CD4-positive, alpha-beta T cell (primary cell): ENCODE data around the gene ADGRE2. TPM values are rescaled to one million over a fixed set of nuclear protein-coding genes. Genes with fewer than 3 reads are reported as not detected.

Source experiments
- ATAC-seq: fragments of 200-7000 bp; cut with Tn5 transposase; one replicate; pipeline ENCODE4 v1.10.0; 2022; ENCODE audit warnings: mild to moderate bottlenecking; ENCODE audit not compliant: poor library complexity
- CTCF ChIA-PET: fragments of 350-600 bp; sonication (Branson Sonifier 250); formaldehyde crosslinking; loops from one replicate; lab custom pipeline; 2021; ENCODE audit warnings: antibody characterized with exemption, inconsistent platforms; lab: Charles Lee
- POLR2A ChIA-PET: fragments of 350-600 bp; sonication (Branson Sonifier 250); formaldehyde crosslinking; loops from one replicate; lab custom pipeline; 2021; ENCODE audit warnings: antibody characterized with exemption, inconsistent platforms; lab: Charles Lee
- DNase-seq, 14 experiments: peaks; one replicate each; pipeline ENCODE4 v3.0.0-alpha.2; 2013 to 2020; ENCODE audit warnings: mixed read lengths in 2 of 14
- H3K27ac ChIP-seq, 2 donors: one replicate each; pipeline versions ENCODE4 v1.5.1 to v1.7.0; 2013; ENCODE audit warnings: low read length in 2 of 2, low read depth in 1 of 2, mild to moderate bottlenecking in 1 of 2
- H3K27me3 ChIP-seq, 2 experiments: 1 replicate in 1 of 2; 2 replicates in 1 of 2; pipeline versions ENCODE4 v1.6.1 to v1.7.0; 2013; ENCODE audit warnings: low read length in 2 of 2, control low read depth in 1 of 2, mild to moderate bottlenecking in 1 of 2, moderate library complexity in 1 of 2; ENCODE audit not compliant: insufficient read depth in 2 of 2, control insufficient read depth in 1 of 2
- H3K36me3 ChIP-seq: one replicate; pipeline ENCODE4 v1.6.1; 2013; ENCODE audit warnings: low read length, control low read depth; ENCODE audit not compliant: insufficient read depth
- H3K4me1 ChIP-seq: one replicate; pipeline ENCODE4 v1.6.1; 2013; ENCODE audit warnings: low read length, control low read depth; ENCODE audit not compliant: insufficient read depth
- H3K4me3 ChIP-seq: one replicate; pipeline ENCODE4 v1.5.1; 2013; ENCODE audit warnings: mild to moderate bottlenecking, low read length, moderate library complexity
- H3K9me3 ChIP-seq, 2 experiments: 1 replicate in 1 of 2; 2 replicates in 1 of 2; pipeline versions ENCODE4 v1.6.1 to v1.7.0; 2013; ENCODE audit warnings: low read length in 2 of 2, mild to moderate bottlenecking in 2 of 2, control low read depth in 1 of 2, moderate library complexity in 1 of 2; ENCODE audit not compliant: control insufficient read depth in 1 of 2, insufficient read depth in 1 of 2
- H3K27ac Mint-ChIP-seq: one replicate; pipeline ENCODE4 v1.8.0; 2020; ENCODE audit warnings: mixed read lengths
- H3K27me3 Mint-ChIP-seq: one replicate; pipeline ENCODE4 v1.8.0; 2021; ENCODE audit warnings: mixed read lengths
- H3K36me3 Mint-ChIP-seq: one replicate; pipeline ENCODE4 v1.8.0; 2021; ENCODE audit warnings: low read depth, mixed read lengths
- H3K4me1 Mint-ChIP-seq: one replicate; pipeline ENCODE4 v1.8.0; 2021; ENCODE audit warnings: low read depth, mixed read lengths
- H3K4me3 Mint-ChIP-seq: one replicate; pipeline ENCODE4 v1.8.0; 2020; ENCODE audit warnings: mild to moderate bottlenecking, mixed read lengths
- H3K9me3 Mint-ChIP-seq: one replicate; pipeline ENCODE4 v1.8.0; 2020; ENCODE audit warnings: mixed read lengths
- intact Hi-C, 2 experiments: fragments of 100-400 bp; cut with DNase I in 1 of 2; cut with micrococcal nuclease in 1 of 2; formaldehyde crosslinking; loops; one replicate each; pipeline versions ENCODE4 v1.15.1 to v1.9.0; 2023 to 2025; cut with DNase I, micrococcal nuclease
- total RNA-seq, 174 experiments: library from RNA in 2 of 174; stranded (reverse) in 2 of 174; gene quantifications; one replicate each; pipeline ENCODE4 v1.2.3 and lab custom pipeline; 2021 to 2026
- TF ChIP-seq, protein P1 (sequence below): fragments of 200-600 bp; IDR thresholded peaks from one replicate; pipeline ENCODE4 v1.8.0; 2022; ENCODE audit warnings: antibody characterized with exemption, mild to moderate bottlenecking

ADGRE2 gene
- total RNA-seq, 2 experiments from 2014 or later = 3.0 to 3.8 TPM

DNA sequence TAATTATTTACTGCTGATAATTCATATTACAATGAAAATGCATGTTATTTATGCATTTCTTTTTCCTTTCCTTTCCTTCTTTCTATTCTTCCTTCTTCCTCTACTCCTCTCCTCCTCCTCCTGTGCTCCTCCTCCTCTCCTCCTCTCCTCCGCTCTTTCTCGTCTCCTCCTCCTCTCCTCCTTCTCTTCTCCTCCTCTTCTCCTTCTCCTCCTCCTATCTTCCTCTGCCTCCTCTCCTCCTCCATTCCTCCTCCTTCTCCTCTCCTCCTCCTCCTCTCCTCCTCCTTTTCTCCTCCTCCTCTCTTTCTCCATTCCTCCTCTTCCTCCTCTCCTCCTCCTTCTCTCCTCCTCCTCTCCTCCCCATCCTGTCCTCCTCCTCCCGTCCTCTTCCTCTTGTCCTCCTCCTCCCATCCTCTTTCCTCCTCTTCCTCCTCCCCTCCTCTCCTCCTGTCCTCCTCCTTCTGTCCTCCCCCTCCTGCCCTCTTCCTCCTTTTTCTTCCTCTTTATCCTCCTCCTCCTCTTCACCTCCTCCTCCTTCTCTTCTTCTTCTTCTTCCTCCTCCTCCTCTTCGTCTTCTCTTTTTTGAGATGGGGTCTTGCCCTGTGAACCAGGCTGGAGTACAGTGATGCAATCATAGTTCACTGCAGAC, 14.7 kb downstream of the ADGRE2 start:
- ChIA-PET CTCF (no interaction called here), POLR2A (no interaction called here)
- no peak overlapping the region for H3K27ac Mint-ChIP-seq
- H3K4me3 Mint-ChIP-seq = no peak overlapping the region
- H3K9me3 ChIP-seq = peaks cover 0 to 9% of the 10 kb centered on the region in 2 experiments
- peaks cover 3% of the 10 kb centered on the region for H3K9me3 Mint-ChIP-seq
- H3K27ac ChIP-seq = no peak overlapping the region
- H3K4me1 Mint-ChIP-seq = no peaks in the 10 kb centered on the region
- ATAC-seq (no peak), DNase-seq (no peak)
- H3K27me3 Mint-ChIP-seq = peaks cover 22% of the 10 kb centered on the region
- TF ChIP-seq, protein P1, sequence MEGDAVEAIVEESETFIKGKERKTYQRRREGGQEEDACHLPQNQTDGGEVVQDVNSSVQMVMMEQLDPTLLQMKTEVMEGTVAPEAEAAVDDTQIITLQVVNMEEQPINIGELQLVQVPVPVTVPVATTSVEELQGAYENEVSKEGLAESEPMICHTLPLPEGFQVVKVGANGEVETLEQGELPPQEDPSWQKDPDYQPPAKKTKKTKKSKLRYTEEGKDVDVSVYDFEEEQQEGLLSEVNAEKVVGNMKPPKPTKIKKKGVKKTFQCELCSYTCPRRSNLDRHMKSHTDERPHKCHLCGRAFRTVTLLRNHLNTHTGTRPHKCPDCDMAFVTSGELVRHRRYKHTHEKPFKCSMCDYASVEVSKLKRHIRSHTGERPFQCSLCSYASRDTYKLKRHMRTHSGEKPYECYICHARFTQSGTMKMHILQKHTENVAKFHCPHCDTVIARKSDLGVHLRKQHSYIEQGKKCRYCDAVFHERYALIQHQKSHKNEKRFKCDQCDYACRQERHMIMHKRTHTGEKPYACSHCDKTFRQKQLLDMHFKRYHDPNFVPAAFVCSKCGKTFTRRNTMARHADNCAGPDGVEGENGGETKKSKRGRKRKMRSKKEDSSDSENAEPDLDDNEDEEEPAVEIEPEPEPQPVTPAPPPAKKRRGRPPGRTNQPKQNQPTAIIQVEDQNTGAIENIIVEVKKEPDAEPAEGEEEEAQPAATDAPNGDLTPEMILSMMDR = no peak
- no peaks in the 10 kb centered on the region for H3K4me1 ChIP-seq
- H3K36me3 ChIP-seq = peaks cover 2% of the 10 kb centered on the region
- no peak overlapping the region for H3K4me3 ChIP-seq
- intact Hi-C loops = no loop called here
- peaks cover 0 to 7% of the 10 kb centered on the region in 2 experiments for H3K27me3 ChIP-seq
- H3K36me3 Mint-ChIP-seq = peaks cover 4% of the 10 kb centered on the region

DNA sequence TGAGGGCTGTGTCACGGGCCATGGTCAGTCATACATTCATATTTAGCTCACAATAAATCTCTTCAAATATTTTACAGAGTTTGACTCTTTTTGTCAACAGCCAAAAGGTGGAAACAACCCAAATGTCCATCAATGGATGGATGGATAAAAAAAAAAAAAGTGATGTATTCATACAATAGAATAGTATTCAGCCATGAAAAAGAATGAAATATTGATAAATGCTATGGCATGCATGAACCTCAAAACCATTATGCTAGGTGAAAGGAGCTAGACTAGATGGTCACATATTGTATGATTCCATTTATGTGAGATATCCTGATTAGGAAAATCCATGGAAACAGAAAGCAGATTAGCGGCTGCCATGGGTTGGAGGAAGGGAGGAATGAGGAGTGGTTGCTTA, 16.2 kb downstream of the ADGRE2 start:
- Mint-ChIP-seq H3K9me3 (peaks cover 3% of the 10 kb centered on the region), H3K27me3 (peaks cover 22% of the 10 kb centered on the region), H3K4me3 (no peak overlapping the region), H3K36me3 (peaks cover 4% of the 10 kb centered on the region), H3K27ac (no peak overlapping the region), H3K4me1 (no peaks in the 10 kb centered on the region)
- CTCF ChIA-PET = no interaction called here
- TF ChIP-seq, protein P1 = no peak
- H3K4me3 ChIP-seq = no peak overlapping the region
- H3K27me3 ChIP-seq = peaks cover 0 to 7% of the 10 kb centered on the region in 2 experiments
- peaks cover 0 to 5% of the 10 kb centered on the region in 2 experiments for H3K9me3 ChIP-seq
- no peak overlapping the region for H3K27ac ChIP-seq
- H3K36me3 ChIP-seq = peaks cover 2% of the 10 kb centered on the region
- ATAC-seq (no peak), DNase-seq (no peak)
- no peaks in the 10 kb centered on the region for H3K4me1 ChIP-seq
- POLR2A ChIA-PET = no interaction called here
- intact Hi-C loops = no loop called here

DNA sequence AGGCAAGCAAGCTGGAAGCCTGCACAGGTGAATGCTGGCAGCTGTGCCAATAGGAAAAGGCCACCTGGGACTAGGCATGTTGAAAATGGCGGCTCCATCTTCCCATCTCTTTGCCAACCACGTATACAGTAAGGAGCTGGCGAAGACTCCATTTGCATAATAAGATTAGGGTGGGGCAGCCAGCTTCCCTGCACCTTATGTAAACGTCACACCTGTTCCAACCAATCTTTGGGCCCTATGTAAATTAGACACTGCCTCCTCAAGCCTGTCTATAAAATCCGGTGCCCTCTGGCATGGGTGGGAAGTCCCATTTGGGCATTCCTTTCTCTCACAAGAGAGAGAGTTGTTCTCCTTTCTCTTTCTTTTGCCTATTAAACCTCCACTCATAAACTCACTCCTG, 16.8 kb downstream of the ADGRE2 start:
- peaks cover 22% of the 10 kb centered on the region for H3K27me3 Mint-ChIP-seq
- H3K4me1 Mint-ChIP-seq = no peaks in the 10 kb centered on the region
- TF ChIP-seq, protein P1 = no peak
- peaks cover 4% of the 10 kb centered on the region for H3K36me3 Mint-ChIP-seq
- peaks cover 2% of the 10 kb centered on the region for H3K36me3 ChIP-seq
- no peak overlapping the region for H3K4me3 Mint-ChIP-seq
- ATAC-seq (no peak), DNase-seq (no peak)
- no peak overlapping the region for H3K27ac Mint-ChIP-seq
- peaks cover 0 to 5% of the 10 kb centered on the region in 2 experiments for H3K9me3 ChIP-seq
- no peaks in the 10 kb centered on the region for H3K4me1 ChIP-seq
- intact Hi-C loops = no loop called here
- no peak overlapping the region for H3K4me3 ChIP-seq
- POLR2A ChIA-PET = no interaction called here
- H3K27me3 ChIP-seq = peaks cover 0 to 7% of the 10 kb centered on the region in 2 experiments
- CTCF ChIA-PET = no interaction called here
- H3K9me3 Mint-ChIP-seq = peaks cover 3% of the 10 kb centered on the region
- H3K27ac ChIP-seq = no peak overlapping the region
